ENCODE measurements around the gene HMGCR.

DNA sequence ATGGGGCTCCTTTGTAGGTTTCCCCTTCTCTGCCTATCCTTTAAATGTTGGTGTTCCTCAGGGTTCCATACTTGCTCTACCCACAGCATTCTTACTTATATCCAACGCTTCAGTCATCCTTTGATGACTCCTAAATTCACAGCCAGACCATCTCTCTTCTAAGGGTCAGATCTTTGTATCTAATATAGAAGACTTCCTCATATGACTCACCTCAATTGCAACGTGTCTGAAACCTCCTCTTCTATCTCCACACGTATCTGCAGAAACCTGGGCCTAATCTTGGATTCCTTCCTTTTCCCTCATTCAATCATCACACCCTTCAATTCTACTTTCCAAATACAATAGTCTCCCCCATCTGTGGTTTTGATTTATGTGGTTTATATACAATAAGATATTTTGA is 68.3 kb downstream of the HMGCR start:
- TF ChIP-seq, protein P1, sequence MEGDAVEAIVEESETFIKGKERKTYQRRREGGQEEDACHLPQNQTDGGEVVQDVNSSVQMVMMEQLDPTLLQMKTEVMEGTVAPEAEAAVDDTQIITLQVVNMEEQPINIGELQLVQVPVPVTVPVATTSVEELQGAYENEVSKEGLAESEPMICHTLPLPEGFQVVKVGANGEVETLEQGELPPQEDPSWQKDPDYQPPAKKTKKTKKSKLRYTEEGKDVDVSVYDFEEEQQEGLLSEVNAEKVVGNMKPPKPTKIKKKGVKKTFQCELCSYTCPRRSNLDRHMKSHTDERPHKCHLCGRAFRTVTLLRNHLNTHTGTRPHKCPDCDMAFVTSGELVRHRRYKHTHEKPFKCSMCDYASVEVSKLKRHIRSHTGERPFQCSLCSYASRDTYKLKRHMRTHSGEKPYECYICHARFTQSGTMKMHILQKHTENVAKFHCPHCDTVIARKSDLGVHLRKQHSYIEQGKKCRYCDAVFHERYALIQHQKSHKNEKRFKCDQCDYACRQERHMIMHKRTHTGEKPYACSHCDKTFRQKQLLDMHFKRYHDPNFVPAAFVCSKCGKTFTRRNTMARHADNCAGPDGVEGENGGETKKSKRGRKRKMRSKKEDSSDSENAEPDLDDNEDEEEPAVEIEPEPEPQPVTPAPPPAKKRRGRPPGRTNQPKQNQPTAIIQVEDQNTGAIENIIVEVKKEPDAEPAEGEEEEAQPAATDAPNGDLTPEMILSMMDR (IDR thresholded peaks at IDR 0.05; ENCODE audit: low read length), result no peak
- TF ChIP-seq EZH2 (optimal IDR thresholded peaks at IDR 0.05; ENCODE audit: low read depth, low read length) (no peak), EZH2phosphoT487 (IDR thresholded peaks at IDR 0.05; ENCODE audit: low read length) (no peak)
